H1 (cell line): ENCODE measurements around the gene APOL4. TPM values are rescaled to one million over a fixed set of nuclear protein-coding genes. Genes with fewer than 3 reads are reported as not detected.

Experiments used
- CTCF ChIA-PET: fragments of 300-600 bp; sonication (Branson Sonifier 250); formaldehyde crosslinking; loops from one replicate; lab custom pipeline; 2021; ENCODE audit not compliant: partially characterized antibody; lab: Charles Lee
- POLR2A ChIA-PET: fragments of 300-600 bp; sonication (Branson Sonifier 250); formaldehyde crosslinking; loops from one replicate; lab custom pipeline; 2021; ENCODE audit warnings: inconsistent platforms; ENCODE audit not compliant: partially characterized antibody; lab: Charles Lee
- DNase-seq, 2 experiments: peaks; one replicate each; pipeline versions ENCODE4 v3.0.0 to v3.0.0-alpha.2; 2010 to 2022; ENCODE audit warnings: low spot score in 2 of 2, low read depth in 1 of 2, mixed read lengths in 1 of 2
- FAIRE-seq: peaks from 2 replicates; lab custom pipeline; 2011; peaks lifted over from hg19 to GRCh38; lab: Jason Lieb, UNC
- H2AFZ ChIP-seq: 2 replicates; pipeline ENCODE4 v1.8.1; 2012; ENCODE audit warnings: low read length, inconsistent platforms
- H2AK5ac ChIP-seq: 2 replicates; pipeline ENCODE4 v1.6.1; 2013; ENCODE audit warnings: low read depth, low read length
- H2BK120ac ChIP-seq: replicated peaks from 2 replicates; pipeline ENCODE3; 2013; ENCODE audit warnings: low read depth, low read length, inconsistent platforms
- H2BK12ac ChIP-seq: 2 replicates; pipeline ENCODE4 v1.6.1; 2013; ENCODE audit warnings: low read depth, low read length
- H2BK15ac ChIP-seq: 2 replicates; pipeline ENCODE4 v1.6.1; 2013; ENCODE audit warnings: low read length
- H2BK20ac ChIP-seq: 2 replicates; pipeline ENCODE4 v1.6.1; 2013; ENCODE audit warnings: low read length
- H2BK5ac ChIP-seq: 2 replicates; pipeline ENCODE4 v1.6.1; 2013; ENCODE audit warnings: low read depth, low read length
- H3K14ac ChIP-seq: 2 replicates; pipeline ENCODE4 v1.6.1; 2013; ENCODE audit warnings: inconsistent platforms; ENCODE audit not compliant: insufficient read length
- H3K18ac ChIP-seq: 2 replicates; pipeline ENCODE4 v1.6.1; 2013; ENCODE audit warnings: low read length; ENCODE audit errors: extremely low read depth
- H3K23ac ChIP-seq: 2 replicates; pipeline ENCODE4 v1.6.1; 2013; ENCODE audit warnings: inconsistent platforms; ENCODE audit not compliant: insufficient read length
- H3K23me2 ChIP-seq: 2 replicates; pipeline ENCODE4 v1.6.1; 2013; ENCODE audit warnings: low read depth, low read length
- H3K27ac ChIP-seq: 2 replicates; pipeline ENCODE4 v1.6.1; 2011; ENCODE audit warnings: low read depth, low read length, inconsistent platforms
- H3K27me3 ChIP-seq, 4 experiments: replicated peaks in 1 of 4; 1 replicate in 1 of 4; 2 replicates in 3 of 4; pipeline versions ENCODE4 v1.6.1 to v1.8.1; 2011 to 2013; ENCODE audit warnings: low read length in 3 of 4, mild to moderate bottlenecking in 3 of 4, inconsistent platforms in 2 of 4, mixed read lengths in 2 of 4, moderate library complexity in 1 of 4; ENCODE audit not compliant: control insufficient read depth in 3 of 4, insufficient read depth in 3 of 4; ENCODE audit errors: extremely low read depth in 1 of 4
- H3K36me3 ChIP-seq, 4 experiments: 2 replicates each; pipeline versions ENCODE4 v1.6.1 to v1.8.1; 2011 to 2013; ENCODE audit warnings: mild to moderate bottlenecking in 4 of 4, low read length in 3 of 4, moderate library complexity in 2 of 4, control low read depth in 1 of 4, inconsistent platforms in 1 of 4; ENCODE audit not compliant: insufficient read depth in 4 of 4, control insufficient read depth in 2 of 4
- H3K4ac ChIP-seq: replicated peaks from 2 replicates; pipeline ENCODE3; 2013; ENCODE audit warnings: low read length, low read depth, mixed read lengths, inconsistent platforms; ENCODE audit not compliant: insufficient read length
- H3K4me1 ChIP-seq, 4 experiments: replicated peaks in 1 of 4; 1 replicate in 1 of 4; 2 replicates in 3 of 4; pipeline versions ENCODE4 v1.6.1 to v1.8.1; 2011 to 2013; ENCODE audit warnings: low read length in 3 of 4, inconsistent platforms in 2 of 4, mixed read lengths in 1 of 4; ENCODE audit not compliant: insufficient read depth in 4 of 4, control insufficient read depth in 3 of 4
- H3K4me2 ChIP-seq, 2 experiments: 2 replicates each; pipeline versions ENCODE4 v1.6.1 to v1.8.1; 2011 to 2013; ENCODE audit warnings: low read depth in 2 of 2, low read length in 2 of 2, control low read depth in 1 of 2, inconsistent platforms in 1 of 2, mild to moderate bottlenecking in 1 of 2; ENCODE audit not compliant: insufficient read depth in 1 of 2
- H3K4me3 ChIP-seq, 4 experiments: fragments of 200-600, 300-600 bp in 1 of 4; sonication (generic), shearing (Covaris generic), sonication (Bioruptor Twin) in 1 of 4; 2 replicates each; pipeline versions ENCODE4 v1.5.1 to v1.8.1; 2011 to 2016; ENCODE audit warnings: low read length in 4 of 4, low read depth in 3 of 4, control low read depth in 2 of 4, inconsistent platforms in 2 of 4, mild to moderate bottlenecking in 2 of 4, mixed read lengths in 1 of 4, moderate library complexity in 1 of 4; ENCODE audit not compliant: insufficient read depth in 2 of 4; ENCODE audit errors: extremely low read depth in 1 of 4
- H3K56ac ChIP-seq: replicated peaks from 2 replicates; pipeline ENCODE3; 2013; ENCODE audit warnings: low read depth, mild to moderate bottlenecking, mixed read lengths, low read length, inconsistent platforms; ENCODE audit not compliant: insufficient read length
- H3K79me1 ChIP-seq: 2 replicates; pipeline ENCODE4 v1.6.1; 2013; ENCODE audit warnings: low read depth, low read length, control low read depth
- H3K79me2 ChIP-seq, 2 experiments: 2 replicates each; pipeline versions ENCODE4 v1.6.1 to v1.8.1; 2012 to 2013; ENCODE audit warnings: low read length in 2 of 2, mild to moderate bottlenecking in 2 of 2, inconsistent platforms in 1 of 2; ENCODE audit not compliant: insufficient read depth in 2 of 2, control insufficient read depth in 1 of 2
- H3K9ac ChIP-seq, 4 experiments: replicated peaks in 1 of 4; 1 replicate in 1 of 4; 2 replicates in 3 of 4; pipeline versions ENCODE4 v1.6.1 to v1.8.1; 2011 to 2013; ENCODE audit warnings: low read depth in 3 of 4, low read length in 3 of 4, control low read depth in 2 of 4, mild to moderate bottlenecking in 2 of 4, moderate library complexity in 2 of 4, inconsistent platforms in 1 of 4; ENCODE audit errors: extremely low read depth in 1 of 4
- H3K9me3 ChIP-seq, 2 experiments: 2 replicates each; pipeline versions ENCODE4 v1.6.1 to v1.8.1; 2012 to 2013; ENCODE audit warnings: mild to moderate bottlenecking in 2 of 2, moderate library complexity in 2 of 2, control low read depth in 1 of 2, inconsistent platforms in 1 of 2, low read depth in 1 of 2, low read length in 1 of 2, mixed read lengths in 1 of 2; ENCODE audit not compliant: insufficient read depth in 2 of 2
- H4K20me1 ChIP-seq, 2 experiments: replicated peaks in 1 of 2; 2 replicates each; pipeline versions ENCODE3 to v1.8.1; 2011 to 2013; ENCODE audit warnings: inconsistent platforms in 2 of 2, low read length in 2 of 2, mild to moderate bottlenecking in 1 of 2; ENCODE audit not compliant: insufficient read depth in 2 of 2, control insufficient read depth in 1 of 2
- H4K5ac ChIP-seq: 2 replicates; pipeline ENCODE4 v1.6.1; 2013; ENCODE audit warnings: low read length, low read depth, mixed read lengths, inconsistent platforms; ENCODE audit not compliant: insufficient read length
- H4K8ac ChIP-seq: 2 replicates; pipeline ENCODE4 v1.8.0; 2013; ENCODE audit warnings: mild to moderate bottlenecking, moderate library complexity, low read length, inconsistent platforms; ENCODE audit not compliant: insufficient read depth; ENCODE audit errors: extremely low read depth
- H4K91ac ChIP-seq: replicated peaks from 2 replicates; pipeline ENCODE3; 2013; ENCODE audit warnings: low read length, mixed read lengths, inconsistent platforms; ENCODE audit not compliant: insufficient read length
- CEBPB ChIP-seq: IDR thresholded peaks from 2 replicates; pipeline ENCODE4 v1.6.1; 2012; ENCODE audit warnings: low read depth, low read length
- CHD2 ChIP-seq: IDR thresholded peaks from 2 replicates; pipeline ENCODE4 v1.6.1; 2012; ENCODE audit warnings: low read length, improper control_type of control experiment
- FOSL1 ChIP-seq: IDR thresholded peaks from 2 replicates; pipeline ENCODE4 v1.6.1; 2011; ENCODE audit warnings: mild to moderate bottlenecking, low read depth, low read length, moderate library complexity; ENCODE audit not compliant: insufficient read depth
- JUND ChIP-seq: IDR thresholded peaks from 2 replicates; pipeline ENCODE4 v1.6.1; 2011; ENCODE audit warnings: mild to moderate bottlenecking, improper control_type of control experiment, low read length
- SP1 ChIP-seq: IDR thresholded peaks from 2 replicates; pipeline ENCODE4 v1.6.1; 2011; ENCODE audit warnings: low read depth, low read length
- WGBS, 2 experiments: shearing (Covaris generic) in 1 of 2; methylation state at CpG; one replicate each; pipeline versions ENCODE4 v1.1.6 to v1.1.7; 2013 to 2015; ENCODE audit warnings: low lambda C conversion rate in 2 of 2, mixed read lengths in 2 of 2, inconsistent platforms in 1 of 2, low coverage in 1 of 2, missing lambda C conversion rate in 1 of 2; ENCODE audit not compliant: insufficient replicate concordance in 2 of 2, insufficient coverage in 1 of 2, insufficient read length in 1 of 2; ENCODE audit errors: extremely low coverage in 1 of 2, missing lambda C conversion rate in 1 of 2; 5-methylcytosine and 5-hydroxymethylcytosine counted together
- polyA plus RNA-seq, 7 experiments: library from polyadenylated mRNA; depleted of rRNA in 3 of 7; stranded (reverse) in 5 of 7; unstranded in 2 of 7; fragments of >200 nt in 5 of 7; fragments of 200-250 nt in 2 of 7; gene quantifications; 1 replicate in 5 of 7; 2 replicates in 1 of 7; 4 replicates in 1 of 7; pipeline versions ENCODE4 v1.2.1 to v1.2.3, GENCODE V29; 2011 to 2013; ENCODE audit warnings: missing spikeins in 2 of 7, mixed read lengths in 2 of 7
- total RNA-seq: library from RNA; stranded (reverse); fragmentation: NEBNext Ultra II Directional; extraction: Animal tissue kit (Norgen Biotek cat#: 25700); gene quantifications from 2 replicates; pipeline ENCODE4 v1.2.1, GENCODE V29; 2021

APOL4 gene
- total and polyA plus RNA-seq, 2 of the 8 experiments (the other 6 are each of a cell fraction or from before 2014, with no cell fraction given), result 0.02 TPM; not detected in 1

GRCh38 chr22:36206255-36206654, 4.6 kb upstream of the APOL4 start:
- H3K23me2 ChIP-seq, result no peaks in the 10 kb centered on the region
- H3K4me2 ChIP-seq, result no peak overlapping the region
- no peak overlapping the region for H2AFZ ChIP-seq
- H3K23ac ChIP-seq, result no peak overlapping the region
- ChIA-PET POLR2A (no interaction called here), CTCF (interaction anchor here (1.4 kb wide), 1 partner anchor 33 kb away, joined by 5 read pairs; the partner anchor contains the start of gene APOL2)
- H3K27me3 ChIP-seq, result no peaks in the 10 kb centered on the region
- H3K56ac ChIP-seq, result no peak overlapping the region
- no peak for FAIRE-seq
- no peak overlapping the region for H4K8ac ChIP-seq
- peaks cover 0 to 4% of the 10 kb centered on the region in 2 experiments; a peak in 1 of 4 replicates for H3K9me3 ChIP-seq
- H2BK15ac ChIP-seq, result no peak overlapping the region
- H3K36me3 ChIP-seq, result no peaks in the 10 kb centered on the region
- 82% methylated on average over 1 of the region's 1 CpG; no CpG with 5 or more reads in 1 of the 2 experiments for WGBS, 2 experiments
- H3K79me1 ChIP-seq, result no peaks in the 10 kb centered on the region
- H2BK5ac ChIP-seq, result no peak overlapping the region
- no peak overlapping the region for H2BK20ac ChIP-seq
- H3K79me2 ChIP-seq, result no peaks in the 10 kb centered on the region
- H3K18ac ChIP-seq, result no peak overlapping the region
- H3K14ac ChIP-seq, result no peak overlapping the region
- no peak overlapping the region for H2AK5ac ChIP-seq
- no peak overlapping the region for H3K9ac ChIP-seq
- H3K27ac ChIP-seq, result no peak overlapping the region
- H3K4me1 ChIP-seq, result no peaks in the 10 kb centered on the region
- no peak overlapping the region for H2BK120ac ChIP-seq
- H4K5ac ChIP-seq, result no peak overlapping the region
- no peak overlapping the region for H3K4ac ChIP-seq
- TF ChIP-seq JUND (no peak), CEBPB (no peak), CHD2 (no peak), FOSL1 (no peak), SP1 (no peak)
- no peak overlapping the region for H4K91ac ChIP-seq
- H4K20me1 ChIP-seq, result no peaks in the 10 kb centered on the region
- H3K4me3 ChIP-seq, result no peak overlapping the region
- no peak overlapping the region for H2BK12ac ChIP-seq
- DNase-seq, result no peak
